B cell (primary cell): ENCODE measurements around the gene N4BP2L2. TPM values are rescaled to one million over a fixed set of nuclear protein-coding genes. Genes with fewer than 3 reads are reported as not detected.

Source experiments
- ATAC-seq: fragments of 200-7000 bp; cut with Tn5 transposase; one replicate; pipeline ENCODE4 v1.10.0; 2021; ENCODE audit warnings: low read depth, mild to moderate bottlenecking, moderate number of reproducible peaks, moderate library complexity
- CTCF ChIA-PET: fragments of 350-600 bp; sonication (Branson Sonifier 250); formaldehyde crosslinking; loops from one replicate; lab custom pipeline; 2021; ENCODE audit warnings: antibody characterized with exemption, inconsistent platforms; lab: Charles Lee
- POLR2A ChIA-PET: fragments of 350-600 bp; sonication (Branson Sonifier 250); formaldehyde crosslinking; loops from one replicate; lab custom pipeline; 2021; ENCODE audit warnings: antibody characterized with exemption; lab: Charles Lee
- DNase-seq: peaks from one replicate; pipeline ENCODE4 v3.0.0; 2013
- H2AFZ ChIP-seq: 2 replicates; pipeline ENCODE4 v1.6.1; 2012; ENCODE audit warnings: mild to moderate bottlenecking, low read depth, low read length; ENCODE audit not compliant: insufficient read depth, poor library complexity, severe bottlenecking
- H3K27ac ChIP-seq, 2 donors: 1 replicate in 1 of 2; 2 replicates in 1 of 2; pipeline ENCODE4 v1.5.1; 2012 to 2013; ENCODE audit warnings: low read length in 2 of 2, mild to moderate bottlenecking in 2 of 2, moderate library complexity in 1 of 2
- H3K27me3 ChIP-seq, 4 experiments: fragments of 200-600 bp in 1 of 4; sonication (generic) in 1 of 4; replicated peaks in 1 of 4; 1 replicate in 2 of 4; 2 replicates in 2 of 4; pipeline versions ENCODE4 v1.6.1 to v1.7.0; 2013 to 2016; ENCODE audit warnings: low read length in 3 of 4, mild to moderate bottlenecking in 2 of 4, mixed read lengths in 1 of 4, moderate library complexity in 1 of 4; ENCODE audit not compliant: insufficient read depth in 4 of 4, control insufficient read depth in 3 of 4; ENCODE audit errors: control extremely low read depth in 1 of 4
- H3K36me3 ChIP-seq, 2 experiments: replicated peaks in 1 of 2; 1 replicate in 1 of 2; 2 replicates in 1 of 2; pipeline versions ENCODE4 v1.6.1 to v1.7.1; 2013; ENCODE audit warnings: low read length in 1 of 2; ENCODE audit not compliant: insufficient read depth in 2 of 2, control insufficient read depth in 1 of 2; ENCODE audit errors: control extremely low read depth in 1 of 2, extremely low read depth in 1 of 2
- H3K4me1 ChIP-seq, 2 donors: fragments of 200-600 bp in 1 of 2; sonication (generic) in 1 of 2; 1 replicate in 1 of 2; 2 replicates in 1 of 2; pipeline versions ENCODE4 v1.5.1 to v1.6.1; 2013 to 2017; ENCODE audit warnings: low read length in 2 of 2; ENCODE audit not compliant: control insufficient read depth in 2 of 2, insufficient read depth in 2 of 2
- H3K4me2 ChIP-seq: replicated peaks from 2 replicates; pipeline ENCODE3; 2012; ENCODE audit warnings: mild to moderate bottlenecking, low read depth, low read length; ENCODE audit not compliant: poor library complexity, severe bottlenecking
- H3K4me3 ChIP-seq, 5 experiments: fragments of 200-600 bp in 1 of 5; sonication (generic) in 1 of 5; 1 replicate in 3 of 5; 2 replicates in 2 of 5; pipeline versions ENCODE4 v1.5.1 to v1.7.0; 2011 to 2016; ENCODE audit warnings: low read length in 4 of 5, mild to moderate bottlenecking in 4 of 5, low read depth in 2 of 5, control low read depth in 1 of 5, moderate library complexity in 1 of 5; ENCODE audit not compliant: insufficient read depth in 1 of 5; ENCODE audit errors: control extremely low read depth in 1 of 5, extremely low read depth in 1 of 5
- H3K79me2 ChIP-seq: fragments of 200-600 bp; sonication (generic); one replicate; pipeline ENCODE4 v1.6.0; 2016; ENCODE audit warnings: low read length; ENCODE audit not compliant: control insufficient read depth, insufficient read depth
- H3K9ac ChIP-seq: fragments of 200-600 bp; sonication (generic); 2 replicates; pipeline ENCODE4 v1.6.1; 2017; ENCODE audit warnings: mild to moderate bottlenecking, low read length, moderate library complexity
- H3K9me3 ChIP-seq, 3 donors: one replicate each; pipeline versions ENCODE4 v1.6.1 to v1.7.1; 2013; ENCODE audit warnings: low read length in 2 of 3; ENCODE audit not compliant: control insufficient read depth in 2 of 3, insufficient read depth in 1 of 3; ENCODE audit errors: control extremely low read depth in 1 of 3
- H4K20me1 ChIP-seq: 2 replicates; pipeline ENCODE4 v1.6.0; 2012; ENCODE audit warnings: mild to moderate bottlenecking, low read length; ENCODE audit not compliant: insufficient read depth, control insufficient read depth, poor library complexity, severe bottlenecking
- H3K27ac Mint-ChIP-seq: one replicate; pipeline ENCODE4 v1.8.0; 2021; ENCODE audit warnings: mixed read lengths
- H3K27me3 Mint-ChIP-seq: one replicate; pipeline ENCODE4 v1.8.0; 2021; ENCODE audit warnings: mixed read lengths
- H3K4me1 Mint-ChIP-seq: one replicate; pipeline ENCODE4 v1.8.0; 2021; ENCODE audit warnings: mixed read lengths
- H3K4me3 Mint-ChIP-seq: one replicate; pipeline ENCODE4 v1.8.0; 2021; ENCODE audit warnings: mixed read lengths
- H3K9me3 Mint-ChIP-seq: one replicate; pipeline ENCODE4 v1.8.0; 2022; ENCODE audit warnings: mixed read lengths; ENCODE audit not compliant: insufficient read depth
- CTCF ChIP-seq: fragments of 200-600 bp; IDR thresholded peaks from one replicate; pipeline ENCODE4 v1.8.0; 2022; ENCODE audit warnings: antibody characterized with exemption, mild to moderate bottlenecking
- EZH2 ChIP-seq: IDR thresholded peaks from 2 replicates; pipeline ENCODE4 v1.6.1; 2012; ENCODE audit warnings: borderline replicate concordance, low read depth, mild to moderate bottlenecking, moderate library complexity, low read length; ENCODE audit not compliant: insufficient read depth, poor library complexity, severe bottlenecking
- WGBS: methylation state at CpG from one replicate; pipeline ENCODE4 v1.1.5; 2013; ENCODE audit warnings: missing lambda C conversion rate; ENCODE audit not compliant: insufficient coverage; 5-methylcytosine and 5-hydroxymethylcytosine counted together
- intact Hi-C: fragments of 100-400 bp; cut with micrococcal nuclease; formaldehyde crosslinking; loops from one replicate; pipeline ENCODE4 v1.10.0; 2022
- polyA plus RNA-seq: library from polyadenylated mRNA; depleted of rRNA; stranded (reverse); fragments of >200 nt; gene quantifications from 2 replicates; pipeline ENCODE4 v1.2.3, GENCODE V29; 2012
- total RNA-seq, 2 donors: library from RNA; stranded (reverse); fragments of 120-200 nt in 1 of 2; gene quantifications; 1 replicate in 1 of 2; 2 replicates in 1 of 2; pipeline versions ENCODE4 v1.2.3 to v1.2.4, GENCODE V29; 2013 to 2022

Gene N4BP2L2
- total and polyA plus RNA-seq, 2 donors (not counting 1 experiment from before 2014, with no cell fraction given) = 63.9 to 239 TPM

- H3K27ac Mint-ChIP-seq = peak overlapping the region; percentile 91
- peaks cover 0 to 6% (median 0%) of the 10 kb centered on the region in 4 experiments for H3K27me3 ChIP-seq
- ATAC-seq (no peak), DNase-seq (no peak)
- H3K4me2 ChIP-seq = peak overlapping the region; percentile 81
- ChIA-PET CTCF (interaction anchor here (0.6 to 5.8 kb wide), 20 partner anchors 14 to 676 kb away, joined by 3 to 81 read pairs (median 5); partner anchors contain the start of genes BRCA2, N4BP2L1, N4BP2L2 and ZAR1L), POLR2A (interaction anchor here (0.7 to 1.1 kb wide), 6 partner anchors 47 to 1138 kb away, joined by 3 to 6 read pairs (median 5); partner anchors contain the start of genes BRCA2, N4BP2L1, N4BP2L2 and ZAR1L)
- H3K9ac ChIP-seq = peak overlapping the region; percentile 74
- intact Hi-C loops = loop anchor here (1.0 kb wide), 6 partner anchors 47 to 270 kb away; partner anchors contain the start of genes BRCA2, N4BP2L1, N4BP2L2 and ZAR1L
- H3K4me1 ChIP-seq = peaks cover 20 to 23% of the 10 kb centered on the region in 2 donors
- H3K4me3 ChIP-seq = peak overlapping the region; percentile 64 to 86 (median 68)
- H2AFZ ChIP-seq = peak overlapping the region; percentile 86
- no peaks in the 10 kb centered on the region for H3K36me3 ChIP-seq
- no peak for TF ChIP-seq CTCF
- no peak for TF ChIP-seq EZH2
- no peaks in the 10 kb centered on the region for H3K27me3 Mint-ChIP-seq
- whole genome bisulfite sequencing = no CpG with 5 or more reads among the region's 8 CpGs
- H3K4me3 Mint-ChIP-seq = peak overlapping the region; percentile 95
- peak overlapping the region; percentile 31 for H3K27ac ChIP-seq
- H4K20me1 ChIP-seq = peaks cover 5% of the 10 kb centered on the region
- H3K4me1 Mint-ChIP-seq = peaks cover 38% of the 10 kb centered on the region
- H3K9me3 ChIP-seq = no peaks in the 10 kb centered on the region
- peaks cover 35% of the 10 kb centered on the region for H3K79me2 ChIP-seq
- H3K9me3 Mint-ChIP-seq = no peaks in the 10 kb centered on the region
Measured at GRCh38 chr13:32585550-32586079, 47.0 kb upstream of the N4BP2L2 start.

GRCh38 chr13:32582991-32583390 is 44.4 kb upstream of the N4BP2L2 start:
- H3K27me3 ChIP-seq = peaks cover 0 to 6% (median 0%) of the 10 kb centered on the region in 4 experiments
- no peak overlapping the region for H3K9ac ChIP-seq
- Mint-ChIP-seq H3K4me3 (no peak overlapping the region), H3K27me3 (no peaks in the 10 kb centered on the region), H3K9me3 (no peaks in the 10 kb centered on the region), H3K4me1 (peaks cover 14% of the 10 kb centered on the region), H3K27ac (no peak overlapping the region)
- no peak overlapping the region for H3K4me3 ChIP-seq
- H3K9me3 ChIP-seq = peaks cover 0 to 3% (median 3%) of the 10 kb centered on the region in 3 donors
- intact Hi-C loops = no loop called here
- no peaks in the 10 kb centered on the region for H4K20me1 ChIP-seq
- peaks cover 11 to 12% of the 10 kb centered on the region in 2 donors for H3K4me1 ChIP-seq
- ChIA-PET POLR2A (no interaction called here), CTCF (interaction anchor here (0.6 to 4.2 kb wide), 7 partner anchors 38 to 1178 kb away, joined by 3 to 48 read pairs (median 3); no protein-coding TSS in a partner anchor)
- H3K4me2 ChIP-seq = no peak overlapping the region
- 100% methylated on average over 1 of the region's 2 CpGs for WGBS
- TF ChIP-seq CTCF (no peak), EZH2 (no peak)
- no peaks in the 10 kb centered on the region for H3K36me3 ChIP-seq
- H2AFZ ChIP-seq = no peak overlapping the region
- no peak for DNase-seq
- no peak overlapping the region for H3K27ac ChIP-seq
- ATAC-seq = no peak
- peaks cover 8% of the 10 kb centered on the region for H3K79me2 ChIP-seq
